ENCODE measurements around the gene NPIPA7.
"Not testable (repeated sequence)": the region's sequence is repeated elsewhere in the genome, so short reads cannot be mapped to it uniquely, and the experiment has no call there.

DNA sequence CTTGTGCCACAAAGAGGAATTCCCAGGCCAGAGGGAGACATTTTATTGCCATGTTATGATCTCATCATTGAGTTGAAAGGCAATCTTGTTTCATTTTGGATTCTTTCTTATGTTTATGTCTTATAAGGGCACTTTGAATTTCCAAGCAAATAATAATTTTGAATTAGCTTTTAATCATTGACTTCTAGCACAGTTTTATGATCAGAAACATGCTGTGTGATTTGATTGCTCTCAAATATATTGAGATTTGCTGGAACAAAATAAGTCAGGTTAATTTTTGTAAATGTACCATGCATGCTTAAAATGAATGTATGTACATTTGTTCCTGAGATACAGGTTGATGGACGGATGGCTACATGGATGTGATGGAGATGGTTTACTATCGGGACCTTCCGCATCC, at the start of gene NPIPA7:
- TF ChIP-seq POLR2AphosphoS5, POLR2A, EP300 (IDR thresholded peaks at IDR 0.05): not testable (repeated sequence)
- TF ChIP-seq, protein P1, sequence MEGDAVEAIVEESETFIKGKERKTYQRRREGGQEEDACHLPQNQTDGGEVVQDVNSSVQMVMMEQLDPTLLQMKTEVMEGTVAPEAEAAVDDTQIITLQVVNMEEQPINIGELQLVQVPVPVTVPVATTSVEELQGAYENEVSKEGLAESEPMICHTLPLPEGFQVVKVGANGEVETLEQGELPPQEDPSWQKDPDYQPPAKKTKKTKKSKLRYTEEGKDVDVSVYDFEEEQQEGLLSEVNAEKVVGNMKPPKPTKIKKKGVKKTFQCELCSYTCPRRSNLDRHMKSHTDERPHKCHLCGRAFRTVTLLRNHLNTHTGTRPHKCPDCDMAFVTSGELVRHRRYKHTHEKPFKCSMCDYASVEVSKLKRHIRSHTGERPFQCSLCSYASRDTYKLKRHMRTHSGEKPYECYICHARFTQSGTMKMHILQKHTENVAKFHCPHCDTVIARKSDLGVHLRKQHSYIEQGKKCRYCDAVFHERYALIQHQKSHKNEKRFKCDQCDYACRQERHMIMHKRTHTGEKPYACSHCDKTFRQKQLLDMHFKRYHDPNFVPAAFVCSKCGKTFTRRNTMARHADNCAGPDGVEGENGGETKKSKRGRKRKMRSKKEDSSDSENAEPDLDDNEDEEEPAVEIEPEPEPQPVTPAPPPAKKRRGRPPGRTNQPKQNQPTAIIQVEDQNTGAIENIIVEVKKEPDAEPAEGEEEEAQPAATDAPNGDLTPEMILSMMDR (IDR thresholded peaks at IDR 0.05): not testable (repeated sequence)

Data from gastroesophageal sphincter (tissue), 3 donors.